ENCODE results near the gene TIMM23.
"Not testable (repeated sequence)": the region's sequence is repeated elsewhere in the genome, so short reads cannot be mapped to it uniquely, and the experiment has no call there.

DNA sequence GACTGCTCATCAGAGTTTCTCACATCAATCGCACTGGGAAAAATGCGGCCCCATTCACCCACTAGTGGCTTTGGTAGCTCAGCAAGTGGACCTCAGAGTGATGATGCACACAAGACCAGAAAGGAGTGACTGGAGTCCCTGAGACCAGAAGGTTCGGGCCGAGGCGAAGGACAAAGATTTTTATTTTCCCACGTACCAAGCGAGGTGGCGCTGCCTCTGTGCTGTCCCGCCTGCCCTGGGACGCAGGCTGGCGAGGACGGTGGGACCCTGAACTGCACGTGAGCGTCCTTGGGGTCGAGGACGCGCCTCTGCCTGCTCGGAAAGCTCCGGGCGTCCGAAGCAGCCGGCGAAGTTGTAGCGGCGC lies 565 bp upstream of the TIMM23 start:
- TF ChIP-seq, protein P1, sequence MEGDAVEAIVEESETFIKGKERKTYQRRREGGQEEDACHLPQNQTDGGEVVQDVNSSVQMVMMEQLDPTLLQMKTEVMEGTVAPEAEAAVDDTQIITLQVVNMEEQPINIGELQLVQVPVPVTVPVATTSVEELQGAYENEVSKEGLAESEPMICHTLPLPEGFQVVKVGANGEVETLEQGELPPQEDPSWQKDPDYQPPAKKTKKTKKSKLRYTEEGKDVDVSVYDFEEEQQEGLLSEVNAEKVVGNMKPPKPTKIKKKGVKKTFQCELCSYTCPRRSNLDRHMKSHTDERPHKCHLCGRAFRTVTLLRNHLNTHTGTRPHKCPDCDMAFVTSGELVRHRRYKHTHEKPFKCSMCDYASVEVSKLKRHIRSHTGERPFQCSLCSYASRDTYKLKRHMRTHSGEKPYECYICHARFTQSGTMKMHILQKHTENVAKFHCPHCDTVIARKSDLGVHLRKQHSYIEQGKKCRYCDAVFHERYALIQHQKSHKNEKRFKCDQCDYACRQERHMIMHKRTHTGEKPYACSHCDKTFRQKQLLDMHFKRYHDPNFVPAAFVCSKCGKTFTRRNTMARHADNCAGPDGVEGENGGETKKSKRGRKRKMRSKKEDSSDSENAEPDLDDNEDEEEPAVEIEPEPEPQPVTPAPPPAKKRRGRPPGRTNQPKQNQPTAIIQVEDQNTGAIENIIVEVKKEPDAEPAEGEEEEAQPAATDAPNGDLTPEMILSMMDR (IDR thresholded peaks at IDR 0.05): not testable (repeated sequence)
- not testable (repeated sequence) for TF ChIP-seq EZH2 (IDR thresholded peaks at IDR 0.05; ENCODE audit: borderline replicate concordance, insufficient read depth, low read depth, low read length, poor library complexity, severe bottlenecking)

Measured in B cell (primary cell).